Brain pericyte (primary cell): ENCODE results near the gene CBLN3.

ENCODE experiments used
- DNase-seq: peaks from one replicate; pipeline ENCODE4 v3.0.0-alpha.2; 2012; ENCODE audit warnings: low read depth, low spot score

CBLN3 gene

DNA sequence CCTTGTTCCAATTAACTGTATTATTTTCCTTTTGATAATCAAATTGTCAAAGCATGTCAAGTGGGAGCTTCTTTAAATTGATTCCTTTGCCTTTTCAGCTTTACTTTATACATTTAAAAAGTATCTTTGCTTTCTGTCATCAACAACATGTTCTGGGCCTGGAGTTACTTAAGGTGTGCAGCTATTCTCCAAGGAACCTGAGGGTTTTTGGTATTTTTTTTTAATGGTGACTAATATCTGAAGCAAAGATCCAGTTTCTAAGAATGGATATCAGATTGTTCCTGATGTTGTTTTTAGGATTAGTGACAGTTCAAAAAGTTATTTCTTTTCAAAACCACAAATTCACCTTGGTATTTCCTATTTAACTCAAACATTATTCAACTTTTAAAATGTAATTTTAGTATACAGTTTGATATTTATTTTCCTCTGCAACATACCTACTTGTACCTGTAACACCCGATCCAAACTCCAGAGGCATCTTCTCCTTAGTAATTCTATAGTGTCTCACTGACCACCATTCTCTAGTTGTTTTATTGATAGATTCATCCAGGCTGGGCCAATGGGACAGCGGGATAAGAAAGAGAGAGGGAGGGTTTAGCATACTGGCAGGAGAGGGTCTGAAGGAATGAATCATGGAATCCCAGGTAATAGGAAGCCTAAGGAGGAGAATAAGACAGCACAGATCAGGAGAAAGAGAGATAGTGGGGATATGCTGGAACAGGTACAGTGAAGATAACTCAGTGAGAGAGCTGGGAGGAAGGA is 3.1 kb downstream of the CBLN3 start:
- DNase-seq = no peak

DNA sequence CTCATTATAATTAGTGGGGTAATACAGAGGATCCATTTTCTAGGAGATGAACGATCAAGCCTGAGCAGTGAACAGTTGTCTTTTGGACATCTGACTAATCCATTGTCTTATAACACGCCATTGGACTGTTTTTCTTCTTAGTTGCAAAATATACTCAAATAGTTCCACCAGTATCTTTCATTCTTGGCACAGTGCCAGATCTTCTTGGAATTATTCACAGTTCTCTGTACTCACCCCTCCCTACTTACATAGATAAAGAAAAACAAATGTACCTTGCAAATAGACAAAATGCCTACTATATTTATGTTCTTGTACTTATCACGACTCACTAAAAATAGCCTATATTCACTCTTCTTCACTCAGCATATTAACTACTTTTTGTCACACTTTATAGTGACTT is 3.8 kb downstream of the CBLN3 start:
- DNase-seq = no peak

DNA sequence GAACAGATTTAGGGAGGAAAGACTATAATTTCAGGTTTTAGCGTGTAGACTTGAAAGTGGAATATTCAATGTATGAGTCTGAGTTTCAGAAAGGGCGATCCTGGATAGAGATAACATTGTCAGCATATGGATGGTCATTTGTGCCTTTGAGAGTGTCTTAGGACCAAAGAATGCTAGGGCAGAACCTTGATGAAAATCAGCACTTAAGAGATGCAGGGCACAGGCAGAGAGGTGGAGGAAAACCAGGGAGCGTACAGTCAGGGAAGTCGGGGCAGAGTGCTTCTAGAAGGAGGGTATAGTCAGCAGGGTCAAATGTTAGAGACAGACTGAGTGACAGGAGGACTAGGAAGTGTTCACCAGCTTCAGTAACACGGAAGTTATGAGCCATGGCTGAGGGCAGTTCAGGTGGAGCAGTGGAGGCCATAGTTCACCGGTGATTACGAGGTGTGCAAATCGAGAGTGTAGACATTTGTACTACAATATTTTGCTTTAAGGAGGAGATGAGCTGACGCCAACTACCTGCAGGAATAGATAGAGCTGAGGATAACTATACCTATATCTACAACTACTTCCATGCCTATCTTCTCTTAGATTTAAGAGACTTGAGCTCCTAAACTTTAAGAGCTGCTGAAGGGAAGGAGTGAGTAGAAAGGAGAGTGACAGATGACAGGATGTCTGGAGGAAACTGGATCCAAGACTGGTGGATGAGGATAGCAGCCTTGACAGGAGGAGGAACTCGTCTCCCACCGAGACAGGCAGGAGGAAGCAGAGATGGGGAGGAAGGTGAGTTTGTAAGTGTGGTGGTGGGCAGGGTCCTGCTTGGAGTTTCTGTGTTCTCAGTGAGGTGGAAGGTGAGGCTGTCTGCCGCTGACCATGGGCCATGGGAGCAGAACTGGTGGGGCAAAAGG is 6.5 kb downstream of the CBLN3 start:
- DNase-seq = no peak

DNA sequence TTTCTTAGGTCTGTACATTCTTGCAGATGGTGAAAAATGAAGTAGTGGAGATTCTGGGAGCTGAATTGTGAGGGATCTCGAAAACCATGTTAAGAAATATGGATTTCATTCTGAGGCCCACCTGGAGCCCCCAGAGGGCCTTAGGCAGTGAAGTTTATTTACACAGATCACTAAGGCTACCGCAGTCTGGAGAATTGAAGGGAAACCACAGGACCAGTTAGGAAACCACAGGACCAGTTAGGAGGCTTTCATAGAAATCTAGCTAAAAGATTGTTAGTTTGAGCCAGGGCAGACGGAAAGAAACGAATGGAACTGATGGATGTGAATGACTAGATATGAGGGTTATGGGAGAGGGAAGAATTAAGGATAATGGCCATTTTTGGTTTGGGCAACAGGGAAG is 7.2 kb downstream of the CBLN3 start:
- no peak for DNase-seq

DNA sequence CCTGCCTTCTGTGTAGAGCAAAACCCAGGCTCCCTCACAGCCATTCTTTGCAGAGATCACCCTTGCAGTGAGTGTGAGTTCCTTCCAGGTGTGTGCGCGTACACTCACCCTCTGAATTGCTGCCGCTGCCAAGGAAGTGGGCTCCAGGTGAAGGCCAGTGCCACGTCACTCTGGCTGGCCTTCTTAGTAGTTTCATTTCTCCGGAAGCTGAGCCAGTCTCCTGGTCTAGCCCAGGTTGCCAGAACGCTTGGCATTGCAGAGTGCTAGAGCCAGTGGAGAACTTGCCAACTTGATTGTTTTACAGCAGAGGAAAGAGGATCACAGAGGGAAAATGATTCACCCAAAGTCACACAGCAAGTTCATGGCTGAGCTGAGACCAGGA is 11.0 kb downstream of the CBLN3 start:
- no peak for DNase-seq

DNA sequence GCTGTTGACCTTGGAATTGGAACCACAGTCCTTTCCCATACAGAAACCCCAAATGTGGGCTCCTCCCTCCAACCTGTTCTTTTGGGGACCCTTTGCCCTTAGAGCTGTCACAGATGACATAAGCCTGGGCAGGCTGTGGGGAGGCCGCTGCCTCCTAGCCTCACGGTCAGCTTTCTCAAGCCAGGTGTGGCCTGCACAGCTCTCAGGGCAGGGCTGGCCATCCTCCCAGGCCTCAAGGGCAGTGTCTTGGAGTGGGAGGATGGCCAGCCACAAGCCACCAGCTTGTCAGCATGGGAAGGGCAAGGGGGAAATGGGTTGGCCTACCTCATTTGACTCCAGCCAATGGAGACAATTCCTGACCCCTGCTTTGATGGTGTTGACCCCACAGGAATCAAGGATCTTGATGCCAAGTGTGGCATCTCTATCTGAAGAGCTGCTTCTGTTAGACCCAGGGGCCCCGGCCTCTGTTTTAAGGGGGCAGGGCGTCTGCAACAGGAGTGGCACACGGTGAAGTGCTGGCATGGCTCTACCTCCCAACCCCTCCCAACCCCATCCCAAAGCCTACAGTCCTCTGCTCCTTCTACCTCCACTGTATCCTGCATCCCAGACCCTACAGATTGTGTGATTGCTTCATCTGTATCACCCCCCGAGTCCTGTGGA is 11.5 kb downstream of the CBLN3 start:
- DNase-seq = no peak

DNA sequence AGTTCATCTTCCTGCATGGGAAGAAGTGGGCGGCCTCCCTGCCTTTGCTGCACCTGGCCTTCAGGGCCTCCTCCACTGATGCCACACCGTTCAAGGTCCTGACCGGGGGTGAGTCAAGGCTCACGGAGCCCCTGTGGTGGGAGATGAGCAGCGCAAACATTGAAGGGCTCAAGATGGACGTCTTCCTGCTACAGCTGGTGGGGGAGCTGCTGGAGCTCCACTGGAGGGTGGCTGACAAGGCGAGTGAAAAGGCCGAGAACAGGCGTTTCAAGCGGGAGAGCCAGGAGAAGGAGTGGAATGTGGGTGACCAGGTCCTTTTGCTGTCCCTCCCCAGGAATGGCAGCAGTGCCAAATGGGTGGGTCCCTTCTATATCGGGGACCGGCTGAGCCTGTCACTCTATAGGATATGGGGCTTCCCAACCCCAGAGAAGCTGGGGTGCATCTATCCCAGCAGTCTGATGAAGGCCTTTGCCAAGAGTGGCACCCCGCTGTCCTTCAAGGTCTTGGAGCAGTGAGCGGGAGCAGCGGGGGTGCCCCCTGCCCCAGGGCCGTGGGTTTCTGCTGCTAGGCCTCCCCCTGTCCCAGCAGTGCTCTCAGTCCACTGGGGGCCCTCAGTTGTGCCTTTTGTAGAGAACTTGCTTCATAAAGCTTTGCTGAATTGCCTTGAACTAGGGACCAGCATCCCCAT is 12.4 kb downstream of the CBLN3 start:
- DNase-seq = no peak

GRCh38 chr14:24416254-24416931 is 13.1 kb downstream of the CBLN3 start:
- DNase-seq = no peak

GRCh38 chr14:24415421-24416253 is 13.8 kb downstream of the CBLN3 start:
- no peak for DNase-seq

GRCh38 chr14:24414732-24415420 is 14.6 kb downstream of the CBLN3 start:
- DNase-seq = no peak

DNA sequence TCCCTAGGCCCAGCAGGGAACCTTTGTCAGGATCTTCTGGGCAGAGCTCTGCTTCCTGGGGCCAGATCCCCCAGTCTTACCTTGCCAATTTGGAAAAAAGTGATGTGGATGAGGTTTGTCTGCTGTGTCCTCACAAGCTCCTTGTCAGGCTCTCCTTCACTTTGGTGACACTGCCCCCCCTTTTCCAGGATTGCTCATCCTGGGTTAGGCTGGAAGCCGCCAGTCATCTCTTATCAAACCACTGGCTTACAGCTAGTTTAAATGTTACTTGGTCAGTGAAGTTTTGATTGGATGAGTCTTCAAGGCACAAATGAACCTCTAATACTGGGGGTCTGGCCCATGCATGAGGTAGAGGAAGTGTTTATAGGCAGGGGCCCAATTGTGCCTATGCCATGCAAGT is 15.4 kb downstream of the CBLN3 start:
- DNase-seq = no peak

DNA sequence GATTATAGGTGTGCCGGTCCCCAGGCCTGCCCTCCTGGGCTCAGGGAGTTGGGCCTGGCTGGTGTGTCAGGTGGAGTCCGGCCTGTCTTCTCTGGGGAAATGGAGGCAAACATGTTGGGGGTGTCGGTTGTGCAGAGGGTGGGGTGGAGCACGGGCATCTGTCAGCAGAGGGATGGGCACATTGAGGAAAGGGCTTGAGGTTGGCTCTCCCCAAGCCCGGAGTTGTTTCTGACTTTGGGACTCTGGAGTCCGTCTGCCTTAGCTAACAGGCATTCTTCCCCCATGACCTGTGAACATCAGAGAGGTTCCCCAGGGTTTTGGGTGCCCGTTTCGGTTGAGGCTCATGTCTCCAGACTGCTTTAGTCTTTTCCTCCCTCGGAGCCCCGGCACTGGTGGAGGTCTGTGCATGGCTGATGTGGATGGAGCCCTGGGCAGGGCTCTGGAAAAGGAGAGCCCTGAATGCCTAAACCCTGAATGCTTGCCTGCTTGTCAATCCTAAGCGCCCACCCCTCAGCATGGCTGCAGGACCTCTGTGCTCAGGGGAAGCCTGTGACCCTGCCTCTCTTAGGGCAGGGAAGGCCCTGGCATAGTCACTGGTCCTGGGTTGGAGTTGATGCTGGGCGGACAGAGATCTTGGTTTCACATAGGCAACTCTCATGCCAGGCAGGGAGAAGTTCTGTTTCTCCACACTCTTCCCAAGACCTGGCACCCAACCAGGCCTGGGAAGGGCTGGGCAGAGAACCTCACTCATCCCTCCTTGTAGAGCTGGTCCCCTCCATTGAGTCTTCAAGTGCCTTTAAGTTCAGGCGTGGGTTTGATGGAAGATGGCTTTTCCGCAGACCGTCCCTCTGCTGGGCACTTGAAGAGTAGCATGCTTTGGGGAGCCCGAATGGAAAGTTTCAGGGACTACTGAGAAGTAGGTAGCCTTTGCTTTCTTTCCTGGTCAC is 17.8 kb downstream of the CBLN3 start:
- no peak for DNase-seq

DNA sequence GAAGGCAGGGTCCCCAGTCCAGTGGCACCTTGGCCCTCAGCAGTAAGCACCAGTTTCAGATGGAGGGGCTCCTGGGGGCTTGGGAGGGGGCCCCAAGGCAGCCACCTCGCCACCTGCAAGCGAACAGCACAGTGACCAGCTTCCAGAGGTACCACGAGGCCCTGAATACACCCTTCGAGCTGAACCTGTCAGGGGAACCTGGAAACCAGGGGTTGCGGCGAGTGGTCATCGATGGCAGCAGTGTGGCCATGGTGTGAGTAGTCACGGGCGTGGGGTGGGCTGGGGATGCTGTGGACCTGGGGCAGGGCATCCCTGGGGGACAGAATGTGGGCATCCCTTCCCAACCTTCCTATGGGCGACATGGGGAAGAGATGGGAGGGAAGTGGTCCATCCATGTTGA is 19.5 kb downstream of the CBLN3 start:
- no peak for DNase-seq

DNA sequence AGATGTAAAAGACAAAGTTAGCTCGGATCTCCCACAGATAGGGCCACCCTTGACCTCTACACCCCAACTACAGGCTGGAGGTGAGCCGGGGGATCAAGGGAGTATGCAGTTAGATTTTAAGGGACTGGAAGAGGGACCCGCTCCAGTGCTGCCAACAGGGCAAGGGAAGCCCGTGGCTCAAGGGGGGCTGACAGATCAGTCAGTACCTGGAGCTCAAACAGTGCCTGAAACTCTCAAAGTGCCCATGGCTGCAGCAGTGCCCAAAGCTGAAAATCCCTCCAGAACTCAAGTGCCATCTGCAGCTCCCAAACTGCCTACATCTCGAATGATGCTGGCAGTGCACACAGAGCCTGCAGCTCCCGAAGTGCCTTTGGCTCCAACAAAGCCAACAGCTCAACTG is 20.3 kb downstream of the CBLN3 start:
- no peak for DNase-seq

GRCh38 chr14:24408764-24409163 is 20.7 kb downstream of the CBLN3 start:
- no peak for DNase-seq

- no peak for DNase-seq
Observed at GRCh38 chr14:24407608-24408325, 21.7 kb downstream of the CBLN3 start.

DNA sequence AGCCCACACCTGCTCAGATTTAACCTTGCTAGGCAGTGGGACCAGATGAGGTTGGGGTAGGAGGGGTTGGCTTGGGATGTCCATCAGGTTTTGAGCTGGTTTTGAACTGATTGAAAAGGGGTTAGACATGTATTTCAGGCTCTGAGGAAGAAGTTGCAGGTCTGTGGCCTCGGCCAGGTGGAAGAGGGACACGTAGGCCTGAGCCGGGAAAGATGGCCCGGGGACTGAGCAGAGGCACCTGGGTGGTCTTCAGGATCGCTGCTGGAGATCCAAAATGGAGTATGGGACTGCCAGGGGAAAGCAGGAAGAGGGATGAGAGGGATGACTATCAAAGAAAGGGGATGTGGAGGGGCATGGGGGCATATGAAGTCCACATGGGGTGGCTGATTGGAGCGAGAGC is 23.1 kb downstream of the CBLN3 start:
- no peak for DNase-seq

DNA sequence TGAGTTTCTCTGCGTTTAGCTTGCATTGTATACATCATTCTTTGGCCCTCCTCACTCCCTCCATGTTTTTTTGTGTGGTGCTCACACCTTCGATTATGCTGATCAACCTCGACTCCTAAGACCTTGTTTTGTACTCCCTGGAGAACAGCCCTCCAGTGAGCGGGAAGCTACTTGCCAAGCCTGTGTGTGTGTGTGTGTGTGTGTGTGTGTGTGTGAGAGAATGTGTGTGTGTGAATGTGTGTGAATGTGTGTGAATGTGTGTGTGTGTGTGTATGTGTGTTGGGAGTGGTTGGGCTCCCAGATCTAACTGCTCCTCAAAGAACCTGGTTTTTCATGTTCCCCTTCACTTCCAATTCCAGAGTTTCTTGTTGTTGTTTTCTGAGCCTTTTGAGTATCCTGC is 24.7 kb downstream of the CBLN3 start:
- DNase-seq = no peak
